ENCODE results near the gene CCR7. TPM values are rescaled to one million over a fixed set of nuclear protein-coding genes. Genes with fewer than 3 reads are reported as not detected.
"Not testable (repeated sequence)": the region's sequence is repeated elsewhere in the genome, so short reads cannot be mapped to it uniquely, and the experiment has no call there.

Gene CCR7
- total RNA-seq, 4 donors from 2014 or later = 0.11 TPM; not detected in 3

DNA sequence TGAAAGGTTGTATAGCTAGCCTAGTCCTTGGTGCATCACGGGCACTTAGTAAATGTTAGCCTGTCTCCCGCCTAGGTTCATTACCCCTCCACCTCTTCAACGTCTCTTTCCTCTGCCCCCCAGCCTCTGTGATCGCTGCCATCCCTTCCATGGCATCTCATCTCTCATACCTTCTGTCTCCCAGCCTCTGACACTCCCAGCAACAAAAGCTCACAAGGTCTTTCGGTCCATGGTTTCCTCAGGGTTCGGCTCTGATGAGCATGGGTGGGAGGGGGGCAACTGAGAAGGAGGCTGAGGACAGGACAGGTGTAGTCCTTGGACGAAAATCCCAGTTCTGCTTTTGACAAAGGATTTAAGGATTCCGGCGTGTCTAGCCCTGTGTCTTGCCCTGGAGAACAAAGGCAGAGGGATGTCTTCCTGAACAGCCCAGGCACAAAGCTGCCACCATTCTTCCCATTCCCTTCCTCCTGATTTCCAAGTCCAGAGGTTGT, 16.7 kb downstream of the CCR7 start:
- Histone ChIP-seq H3K27ac (peak overlapping the region; percentile 73 to 82 (median 76)), H3K9me3 (no peaks in the 10 kb centered on the region), H3K4me3 (no peak overlapping the region), H3K27me3 (no peaks in the 10 kb centered on the region), H3K36me3 (no peaks in the 10 kb centered on the region), H3K4me1 (peaks cover 47 to 60% of the 10 kb centered on the region in 2 donors)
- intact Hi-C loops (cut with DNase I; ENCODE audit: low total_unique reads) (no loop called here), in situ Hi-C loops (cut with MboI; ENCODE audit: low sequenced_read_pairs in 4 of 4) (loop anchor here in 1 of 4 donors (25.0 kb wide), 1 partner anchor 111 kb away; the partner anchor contains the start of gene IGFBP4)
- ATAC-seq (no peak), DNase-seq (no peak)
- TF ChIP-seq, protein P1, sequence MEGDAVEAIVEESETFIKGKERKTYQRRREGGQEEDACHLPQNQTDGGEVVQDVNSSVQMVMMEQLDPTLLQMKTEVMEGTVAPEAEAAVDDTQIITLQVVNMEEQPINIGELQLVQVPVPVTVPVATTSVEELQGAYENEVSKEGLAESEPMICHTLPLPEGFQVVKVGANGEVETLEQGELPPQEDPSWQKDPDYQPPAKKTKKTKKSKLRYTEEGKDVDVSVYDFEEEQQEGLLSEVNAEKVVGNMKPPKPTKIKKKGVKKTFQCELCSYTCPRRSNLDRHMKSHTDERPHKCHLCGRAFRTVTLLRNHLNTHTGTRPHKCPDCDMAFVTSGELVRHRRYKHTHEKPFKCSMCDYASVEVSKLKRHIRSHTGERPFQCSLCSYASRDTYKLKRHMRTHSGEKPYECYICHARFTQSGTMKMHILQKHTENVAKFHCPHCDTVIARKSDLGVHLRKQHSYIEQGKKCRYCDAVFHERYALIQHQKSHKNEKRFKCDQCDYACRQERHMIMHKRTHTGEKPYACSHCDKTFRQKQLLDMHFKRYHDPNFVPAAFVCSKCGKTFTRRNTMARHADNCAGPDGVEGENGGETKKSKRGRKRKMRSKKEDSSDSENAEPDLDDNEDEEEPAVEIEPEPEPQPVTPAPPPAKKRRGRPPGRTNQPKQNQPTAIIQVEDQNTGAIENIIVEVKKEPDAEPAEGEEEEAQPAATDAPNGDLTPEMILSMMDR (IDR thresholded peaks at IDR 0.05 in 4 of 5, conservative IDR thresholded peaks at IDR 0.05 in 1 of 5) = no peak
- no peak for TF ChIP-seq POLR2A (IDR thresholded peaks at IDR 0.05)

GRCh38 chr17:40547785-40548478, 17.3 kb downstream of the CCR7 start:
- Histone ChIP-seq H3K9me3 (no peaks in the 10 kb centered on the region), H3K27me3 (no peaks in the 10 kb centered on the region), H3K4me1 (peaks cover 47 to 60% of the 10 kb centered on the region in 2 donors), H3K27ac (peak overlapping the region; percentile 73 to 82 (median 76)), H3K4me3 (no peak overlapping the region), H3K36me3 (no peaks in the 10 kb centered on the region)
- DNase-seq (no peak), ATAC-seq (no peak)
- intact Hi-C loops (cut with DNase I; ENCODE audit: low total_unique reads) = no loop called here
- no peak for TF ChIP-seq POLR2A (IDR thresholded peaks at IDR 0.05)
- TF ChIP-seq, protein P1 (IDR thresholded peaks at IDR 0.05 in 4 of 5, conservative IDR thresholded peaks at IDR 0.05 in 1 of 5) = no peak
- in situ Hi-C loops (cut with MboI; ENCODE audit: low sequenced_read_pairs in 4 of 4) = loop anchor here in 1 of 4 donors (25.0 kb wide), 1 partner anchor 111 kb away; the partner anchor contains the start of gene IGFBP4

DNA sequence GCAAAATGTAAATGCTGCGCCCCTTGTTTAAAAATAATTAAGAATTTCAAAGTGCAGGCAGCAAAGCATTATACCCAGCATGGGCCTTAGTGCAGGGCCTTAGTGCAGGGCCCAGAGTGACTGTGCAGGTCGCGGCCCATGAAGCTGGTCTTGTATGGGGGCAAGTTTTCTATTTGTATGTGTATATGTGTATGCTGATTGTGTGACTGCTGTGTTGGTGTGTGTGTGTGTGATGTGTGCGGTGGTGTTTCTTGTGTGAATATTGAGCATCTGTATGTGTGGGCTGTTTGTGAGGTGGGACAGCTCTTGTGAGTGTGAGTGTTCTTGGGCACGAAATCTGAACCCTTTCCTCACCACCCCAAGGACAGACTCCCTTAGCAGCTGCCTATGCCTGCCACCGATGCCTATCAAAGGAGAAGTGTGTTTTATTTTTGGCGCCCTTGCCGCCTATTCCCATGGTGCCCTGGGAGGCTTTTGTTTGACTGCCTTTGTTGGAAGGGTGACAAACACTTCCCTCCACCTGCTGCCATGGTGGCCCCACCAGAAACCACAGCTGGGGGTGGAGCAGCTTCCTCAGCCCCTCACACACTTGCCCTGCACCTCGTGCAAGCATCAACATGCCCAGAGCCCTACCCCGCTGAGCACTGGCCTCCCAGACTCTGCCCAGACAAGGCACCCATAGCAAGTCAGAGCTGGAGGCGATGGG, 18.0 kb downstream of the CCR7 start:
- DNase-seq (no peak), ATAC-seq (no peak)
- in situ Hi-C loops (cut with MboI; ENCODE audit: low sequenced_read_pairs in 4 of 4) = loop anchor here in 1 of 4 donors (25.0 kb wide), 1 partner anchor 110 kb away; the partner anchor contains the start of gene IGFBP4
- TF ChIP-seq, protein P1 (IDR thresholded peaks at IDR 0.05 in 4 of 5, conservative IDR thresholded peaks at IDR 0.05 in 1 of 5) = no peak
- no peak for TF ChIP-seq POLR2A (IDR thresholded peaks at IDR 0.05)
- Histone ChIP-seq H3K27ac (peak overlapping the region in 1 of 4 donors; percentile 78), H3K36me3 (no peaks in the 10 kb centered on the region), H3K9me3 (no peaks in the 10 kb centered on the region), H3K4me3 (no peak overlapping the region), H3K27me3 (no peaks in the 10 kb centered on the region), H3K4me1 (peaks cover 46 to 60% of the 10 kb centered on the region in 2 donors)
- intact Hi-C loops (cut with DNase I; ENCODE audit: low total_unique reads) = no loop called here

GRCh38 chr17:40546497-40546896, 18.8 kb downstream of the CCR7 start:
- DNase-seq; H3K4me3 ChIP-seq; H3K9me3 ChIP-seq; H3K27ac ChIP-seq; H3K36me3 ChIP-seq; intact Hi-C loops (cut with DNase I; ENCODE audit: low total_unique reads); H3K27me3 ChIP-seq; ATAC-seq: not testable (repeated sequence)
- H3K4me1 ChIP-seq = peaks cover 46 to 59% of the 10 kb centered on the region in 2 donors
- in situ Hi-C loops (cut with MboI; ENCODE audit: low sequenced_read_pairs in 4 of 4) = loop anchor here in 1 of 4 donors (25.0 kb wide), 1 partner anchor 109 kb away; the partner anchor contains the start of gene IGFBP4

- in situ Hi-C loops (cut with MboI; ENCODE audit: low sequenced_read_pairs in 4 of 4) = loop anchor here in 1 of 4 donors (25.0 kb wide), 1 partner anchor 108 kb away; the partner anchor contains the start of gene IGFBP4
- DNase-seq = no peak
- no peak overlapping the region for H3K4me3 ChIP-seq
Measured at GRCh38 chr17:40545660-40546059, 19.6 kb downstream of the CCR7 start.

More at GRCh38 chr17:40545660-40546059, 19.6 kb downstream of the CCR7 start:
- no peak for TF ChIP-seq POLR2A (IDR thresholded peaks at IDR 0.05)
- TF ChIP-seq, protein P1 (IDR thresholded peaks at IDR 0.05 in 4 of 5, conservative IDR thresholded peaks at IDR 0.05 in 1 of 5) = no peak
- Histone ChIP-seq H3K36me3 (no peaks in the 10 kb centered on the region), H3K9me3 (no peaks in the 10 kb centered on the region), H3K4me1 (peaks cover 41 to 57% of the 10 kb centered on the region in 2 donors), H3K27ac (no peak overlapping the region), H3K27me3 (no peaks in the 10 kb centered on the region)
- no peak for ATAC-seq
- intact Hi-C loops (cut with DNase I; ENCODE audit: low total_unique reads) = no loop called here

All from gastrocnemius medialis (tissue), 4 donors.